Measurements from ENCODE around the gene BGLAP. TPM values are rescaled to one million over a fixed set of nuclear protein-coding genes. Genes with fewer than 3 reads are reported as not detected.

BGLAP gene
- total RNA-seq, 1 experiment from 2014 or later, result 0.67 TPM

DNA sequence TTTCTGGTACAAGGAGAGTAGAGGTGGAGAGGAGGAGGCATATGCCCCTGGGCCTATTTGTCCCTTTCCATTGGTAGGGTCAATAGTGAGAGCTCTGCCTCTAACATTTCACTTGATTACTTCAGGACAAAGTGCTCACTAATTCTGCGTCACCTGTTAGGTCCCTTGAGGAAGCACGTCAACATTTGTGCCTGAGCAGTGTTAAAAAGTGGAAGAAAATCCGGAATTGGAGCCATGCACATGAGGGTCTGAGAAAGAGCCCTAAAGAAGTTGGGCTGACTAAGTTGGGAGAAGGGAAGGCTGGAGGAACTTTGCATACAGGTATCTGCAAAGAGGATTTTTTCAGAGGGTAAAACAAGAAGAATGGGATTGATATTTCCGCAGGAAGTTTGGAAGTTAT, 46.1 kb upstream of the BGLAP start:
- H3K4me3 ChIP-seq (ENCODE audit: low read depth in 2 of 2, low read length in 2 of 2), result no peak overlapping the region
- peaks cover 4% of the 10 kb centered on the region; the same call in 1 of the 2 replicates for H3K36me3 ChIP-seq (ENCODE audit: control insufficient read depth, insufficient read depth, low read length)
- BruUV-seq (replicated peaks), result no TSS peak
- ChIA-PET POLR2A (no interaction called here), CTCF (no interaction called here)
- DNase-seq (ENCODE audit: low read depth, low spot score) (no peak), ATAC-seq (no peak)
- H3K27me3 ChIP-seq (ENCODE audit: control insufficient read depth, insufficient read depth, low read length), result no peaks in the 10 kb centered on the region
- H3K27ac ChIP-seq (ENCODE audit: low read length), result no peak overlapping the region
- no peak for TF ChIP-seq SIN3A (IDR thresholded peaks at IDR 0.05; ENCODE audit: borderline replicate concordance, insufficient read depth, low read depth, low read length)
- TF ChIP-seq POLR2AphosphoS5 (IDR thresholded peaks at IDR 0.05; ENCODE audit: low read depth, low read length), result no peak
- TF ChIP-seq, protein P1, sequence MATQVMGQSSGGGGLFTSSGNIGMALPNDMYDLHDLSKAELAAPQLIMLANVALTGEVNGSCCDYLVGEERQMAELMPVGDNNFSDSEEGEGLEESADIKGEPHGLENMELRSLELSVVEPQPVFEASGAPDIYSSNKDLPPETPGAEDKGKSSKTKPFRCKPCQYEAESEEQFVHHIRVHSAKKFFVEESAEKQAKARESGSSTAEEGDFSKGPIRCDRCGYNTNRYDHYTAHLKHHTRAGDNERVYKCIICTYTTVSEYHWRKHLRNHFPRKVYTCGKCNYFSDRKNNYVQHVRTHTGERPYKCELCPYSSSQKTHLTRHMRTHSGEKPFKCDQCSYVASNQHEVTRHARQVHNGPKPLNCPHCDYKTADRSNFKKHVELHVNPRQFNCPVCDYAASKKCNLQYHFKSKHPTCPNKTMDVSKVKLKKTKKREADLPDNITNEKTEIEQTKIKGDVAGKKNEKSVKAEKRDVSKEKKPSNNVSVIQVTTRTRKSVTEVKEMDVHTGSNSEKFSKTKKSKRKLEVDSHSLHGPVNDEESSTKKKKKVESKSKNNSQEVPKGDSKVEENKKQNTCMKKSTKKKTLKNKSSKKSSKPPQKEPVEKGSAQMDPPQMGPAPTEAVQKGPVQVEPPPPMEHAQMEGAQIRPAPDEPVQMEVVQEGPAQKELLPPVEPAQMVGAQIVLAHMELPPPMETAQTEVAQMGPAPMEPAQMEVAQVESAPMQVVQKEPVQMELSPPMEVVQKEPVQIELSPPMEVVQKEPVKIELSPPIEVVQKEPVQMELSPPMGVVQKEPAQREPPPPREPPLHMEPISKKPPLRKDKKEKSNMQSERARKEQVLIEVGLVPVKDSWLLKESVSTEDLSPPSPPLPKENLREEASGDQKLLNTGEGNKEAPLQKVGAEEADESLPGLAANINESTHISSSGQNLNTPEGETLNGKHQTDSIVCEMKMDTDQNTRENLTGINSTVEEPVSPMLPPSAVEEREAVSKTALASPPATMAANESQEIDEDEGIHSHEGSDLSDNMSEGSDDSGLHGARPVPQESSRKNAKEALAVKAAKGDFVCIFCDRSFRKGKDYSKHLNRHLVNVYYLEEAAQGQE (IDR thresholded peaks at IDR 0.05; ENCODE audit: insufficient read depth in 1 of 2, low read depth in 2 of 2, low read length in 1 of 2), result no peak
- TF ChIP-seq TCF7L2 (IDR thresholded peaks at IDR 0.05; ENCODE audit: low read depth, low read length), result no peak
- TF ChIP-seq, protein P2, sequence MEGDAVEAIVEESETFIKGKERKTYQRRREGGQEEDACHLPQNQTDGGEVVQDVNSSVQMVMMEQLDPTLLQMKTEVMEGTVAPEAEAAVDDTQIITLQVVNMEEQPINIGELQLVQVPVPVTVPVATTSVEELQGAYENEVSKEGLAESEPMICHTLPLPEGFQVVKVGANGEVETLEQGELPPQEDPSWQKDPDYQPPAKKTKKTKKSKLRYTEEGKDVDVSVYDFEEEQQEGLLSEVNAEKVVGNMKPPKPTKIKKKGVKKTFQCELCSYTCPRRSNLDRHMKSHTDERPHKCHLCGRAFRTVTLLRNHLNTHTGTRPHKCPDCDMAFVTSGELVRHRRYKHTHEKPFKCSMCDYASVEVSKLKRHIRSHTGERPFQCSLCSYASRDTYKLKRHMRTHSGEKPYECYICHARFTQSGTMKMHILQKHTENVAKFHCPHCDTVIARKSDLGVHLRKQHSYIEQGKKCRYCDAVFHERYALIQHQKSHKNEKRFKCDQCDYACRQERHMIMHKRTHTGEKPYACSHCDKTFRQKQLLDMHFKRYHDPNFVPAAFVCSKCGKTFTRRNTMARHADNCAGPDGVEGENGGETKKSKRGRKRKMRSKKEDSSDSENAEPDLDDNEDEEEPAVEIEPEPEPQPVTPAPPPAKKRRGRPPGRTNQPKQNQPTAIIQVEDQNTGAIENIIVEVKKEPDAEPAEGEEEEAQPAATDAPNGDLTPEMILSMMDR (IDR thresholded peaks at IDR 0.05), result no peak
- H3K4me1 ChIP-seq (ENCODE audit: control insufficient read depth, insufficient read depth, low read length), result peaks cover 10% of the 10 kb centered on the region; the same call in 1 of the 2 replicates
- intact Hi-C loops (cut with micrococcal nuclease; ENCODE audit: unreplicated experiment), result no loop called here
- in situ Hi-C loops (cut with HindIII; ENCODE audit: low pct_unique_long_range_greater_than_20kb, low sequenced_read_pairs), result no loop called here
- H3K9me3 ChIP-seq (ENCODE audit: control insufficient read depth, insufficient read depth, low read depth, low read length), result no peaks in the 10 kb centered on the region

DNA sequence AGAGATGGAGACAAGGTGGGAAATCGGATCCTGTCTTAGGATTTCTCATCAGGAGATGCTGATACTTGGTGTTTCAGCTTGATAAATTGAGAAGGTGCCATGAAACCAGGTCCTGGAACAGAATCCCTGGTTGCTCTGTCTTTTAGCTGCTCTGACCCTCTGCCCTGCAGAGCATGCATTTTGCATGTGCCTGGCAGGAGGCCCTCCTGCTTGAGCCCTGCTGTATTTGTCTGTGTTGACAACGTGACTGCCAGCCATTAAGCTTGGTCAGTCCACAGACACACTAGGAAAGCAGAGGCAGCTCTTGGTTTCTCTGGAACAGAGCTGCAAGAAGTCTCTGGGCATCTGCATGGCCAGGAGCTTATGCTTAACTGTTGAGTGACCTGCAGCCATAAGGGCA, 45.5 kb upstream of the BGLAP start:
- ATAC-seq (no peak), DNase-seq (ENCODE audit: low read depth, low spot score) (no peak)
- Histone ChIP-seq H3K4me3 (ENCODE audit: low read depth in 2 of 2, low read length in 2 of 2) (no peak overlapping the region), H3K27ac (ENCODE audit: low read length) (no peak overlapping the region), H3K4me1 (ENCODE audit: control insufficient read depth, insufficient read depth, low read length) (peaks cover 10% of the 10 kb centered on the region; the same call in 1 of the 2 replicates), H3K9me3 (ENCODE audit: control insufficient read depth, insufficient read depth, low read depth, low read length) (no peaks in the 10 kb centered on the region), H3K36me3 (ENCODE audit: control insufficient read depth, insufficient read depth, low read length) (peaks cover 4% of the 10 kb centered on the region; the same call in 1 of the 2 replicates), H3K27me3 (ENCODE audit: control insufficient read depth, insufficient read depth, low read length) (no peaks in the 10 kb centered on the region)
- intact Hi-C loops (cut with micrococcal nuclease; ENCODE audit: unreplicated experiment) (no loop called here), in situ Hi-C loops (cut with HindIII; ENCODE audit: low pct_unique_long_range_greater_than_20kb, low sequenced_read_pairs) (no loop called here)
- CTCF ChIA-PET, result no interaction called here
- BruUV-seq (replicated peaks), result no TSS peak
- POLR2A ChIA-PET, result interaction anchor here (0.9 kb wide), 1 partner anchor 16 kb away, joined by 9 read pairs; the partner anchor contains the start of gene PMF1
- TF ChIP-seq TCF7L2 (IDR thresholded peaks at IDR 0.05; ENCODE audit: low read depth, low read length) (no peak), SIN3A (IDR thresholded peaks at IDR 0.05; ENCODE audit: borderline replicate concordance, insufficient read depth, low read depth, low read length) (no peak), POLR2AphosphoS5 (IDR thresholded peaks at IDR 0.05; ENCODE audit: low read depth, low read length) (no peak)
- TF ChIP-seq, protein P1 (IDR thresholded peaks at IDR 0.05; ENCODE audit: insufficient read depth in 1 of 2, low read depth in 2 of 2, low read length in 1 of 2), result no peak
- TF ChIP-seq, protein P2 (IDR thresholded peaks at IDR 0.05), result no peak

Data from Panc1 (cell line).